HepG2 (cell line): ENCODE measurements around the gene MAB21L4. TPM values are rescaled to one million over a fixed set of nuclear protein-coding genes. Genes with fewer than 3 reads are reported as not detected.
A peak's percentile ranks its signal among the peaks of the same experiment; 100 is the strongest.

Experiments
- BATF2 ChIP-seq: sonication (generic); formaldehyde crosslinking; IDR thresholded peaks from 2 replicates; pipeline ENCODE4 v1.8.0; 2022; ENCODE audit warnings: mild to moderate bottlenecking, missing genetic modification reagents, moderate library complexity
- MED1 ChIP-seq: sonication (generic); formaldehyde crosslinking; IDR thresholded peaks from 2 replicates; pipeline ENCODE4 v1.4.0; 2020; ENCODE audit warnings: missing genetic modification reagents
- MLLT10 ChIP-seq: sonication (generic); formaldehyde crosslinking; IDR thresholded peaks from 2 replicates; pipeline ENCODE4 v1.4.0; 2020; ENCODE audit warnings: missing genetic modification reagents
- MXD1 ChIP-seq: sonication (generic); formaldehyde crosslinking; IDR thresholded peaks from 2 replicates; pipeline ENCODE4 v1.4.0; 2020; ENCODE audit warnings: mild to moderate bottlenecking, missing genetic modification reagents
- NFIB ChIP-seq: sonication (generic); formaldehyde crosslinking; IDR thresholded peaks from 2 replicates; pipeline ENCODE4 v1.9.0; 2021; ENCODE audit warnings: missing genetic modification reagents, mild to moderate bottlenecking, borderline replicate concordance
- NRL ChIP-seq: sonication (generic); formaldehyde crosslinking; IDR thresholded peaks from 2 replicates; pipeline ENCODE4 v1.5.0; 2020; ENCODE audit warnings: missing genetic modification reagents, mild to moderate bottlenecking, moderate library complexity, borderline replicate concordance
- PATZ1 ChIP-seq: sonication (generic); formaldehyde crosslinking; IDR thresholded peaks from 2 replicates; pipeline ENCODE4 v1.4.0; 2020; ENCODE audit warnings: missing genetic modification reagents
- POLR2A ChIP-seq, 2 experiments: IDR thresholded peaks; 2 replicates each; pipeline ENCODE4 v1.6.1; 2011; ENCODE audit warnings: low read depth in 2 of 2, low read length in 2 of 2, mild to moderate bottlenecking in 1 of 2, moderate library complexity in 1 of 2; ENCODE audit not compliant: insufficient read depth in 1 of 2
- SALL2 ChIP-seq: sonication (generic); formaldehyde crosslinking; IDR thresholded peaks from 2 replicates; pipeline ENCODE4 v1.8.1; 2023; ENCODE audit warnings: mild to moderate bottlenecking, missing genetic modification reagents, inconsistent platforms
- TCF7 ChIP-seq: sonication (generic); IDR thresholded peaks from 2 replicates; pipeline ENCODE4 v1.6.1; 2016; ENCODE audit warnings: antibody characterized with exemption, low read depth
- TFE3 ChIP-seq: IDR thresholded peaks from 2 replicates; pipeline ENCODE4 v1.6.1; 2016
- ZBTB21 ChIP-seq: sonication (generic); formaldehyde crosslinking; IDR thresholded peaks from 2 replicates; pipeline ENCODE4 v1.4.0; 2020; ENCODE audit warnings: missing genetic modification reagents
- ZNF503 ChIP-seq: sonication (generic); formaldehyde crosslinking; IDR thresholded peaks from 2 replicates; pipeline ENCODE4 v1.4.0; 2020; ENCODE audit warnings: missing genetic modification reagents
- ZNF550 ChIP-seq: sonication (generic); formaldehyde crosslinking; IDR thresholded peaks from 2 replicates; pipeline ENCODE4 v1.4.0; 2020; ENCODE audit warnings: mild to moderate bottlenecking, missing genetic modification reagents, borderline replicate concordance
- ZNF605 ChIP-seq: sonication (generic); formaldehyde crosslinking; IDR thresholded peaks from 2 replicates; pipeline ENCODE4 v1.8.0; 2022; ENCODE audit warnings: mild to moderate bottlenecking, missing genetic modification reagents
- ZNF670 ChIP-seq: sonication (generic); formaldehyde crosslinking; IDR thresholded peaks from 2 replicates; pipeline ENCODE4 v1.8.0; 2022; ENCODE audit warnings: mild to moderate bottlenecking, missing genetic modification reagents, borderline replicate concordance
- ZNF740 ChIP-seq: sonication (generic); formaldehyde crosslinking; IDR thresholded peaks from 2 replicates; pipeline ENCODE4 v1.4.0; 2020; ENCODE audit warnings: missing genetic modification reagents
- ZXDC ChIP-seq: sonication (generic); formaldehyde crosslinking; IDR thresholded peaks from 2 replicates; pipeline ENCODE4 v1.5.0; 2020; ENCODE audit warnings: mild to moderate bottlenecking, missing genetic modification reagents
- polyA plus RNA-seq, 8 experiments: library from polyadenylated mRNA; depleted of rRNA in 3 of 8; stranded (reverse) in 7 of 8; unstranded in 1 of 8; fragments of >200 nt; fragmentation: Illumina TruSeq in 4 of 8; extraction: Trizol in 4 of 8; gene quantifications; 2 replicates each; pipeline versions ENCODE4 v1.2.1 to v1.2.3, GENCODE V29; 2011 to 2016; ENCODE audit warnings: low read depth in 4 of 8, missing spikeins in 1 of 8, mixed read lengths in 1 of 8; ENCODE audit not compliant: insufficient read depth in 1 of 8
- total RNA-seq, 5 experiments: library from RNA; depleted of rRNA; stranded (reverse); fragments of >200 nt; fragmentation: Illumina TruSeq; extraction: Trizol; gene quantifications; 2 replicates each; pipeline ENCODE4 v1.2.3, GENCODE V29; 2016; ENCODE audit warnings: low read depth in 1 of 5

Gene MAB21L4
- total and polyA plus RNA-seq, 2 of the 13 experiments (the other 11 are each of a cell fraction or from before 2014, with no cell fraction given): 3.0 to 14.0 TPM

GRCh38 chr2:240857039-240858008 is 38.6 kb downstream of the MAB21L4 start (continued):
- TF ChIP-seq ZNF503: peak; percentile 93
- TF ChIP-seq ZNF740 (CRISPR knock-in tag): 0 out of 2 replicates have a peak, but pooled peaks have one; percentile 28
- TF ChIP-seq ZXDC (CRISPR knock-in tag): no peak; the same call in none of the 2 replicates
- TF ChIP-seq ZNF605: peak; percentile 99
- TF ChIP-seq TFE3 (CRISPR knock-in tag): peak; percentile 96
- no peak; the same call in 1 of the 2 replicates for TF ChIP-seq TCF7
- TF ChIP-seq NRL (CRISPR knock-in tag): peak; percentile 98
- peak; percentile 63; the same call in 1 of the 2 replicates for TF ChIP-seq SALL2 (CRISPR knock-in tag)
- peak; percentile 99 for TF ChIP-seq MED1 (CRISPR knock-in tag)
- TF ChIP-seq MLLT10: no peak
- TF ChIP-seq BATF2 (CRISPR knock-in tag): peak; percentile 96
- TF ChIP-seq ZNF670 (CRISPR knock-in tag): peak; percentile 99
- TF ChIP-seq POLR2A (IDR thresholded peaks at IDR 0.05; ENCODE audit: insufficient read depth in 1 of 2, low read depth in 2 of 2, low read length in 2 of 2): peak in 1 of 2 experiments; percentile 56; a peak in 1 of 4 replicates
- TF ChIP-seq MXD1 (CRISPR knock-in tag): peak; percentile 100
- peak; percentile 97 for TF ChIP-seq ZNF550 (CRISPR knock-in tag)
- peak; percentile 86 for TF ChIP-seq PATZ1 (CRISPR knock-in tag)
- TF ChIP-seq NFIB (CRISPR knock-in tag): no peak
- TF ChIP-seq ZBTB21: no peak; the same call in 1 of the 2 replicates
